HCT116 (cell line): ENCODE data around the gene COL1A1. TPM values are rescaled to one million over a fixed set of nuclear protein-coding genes. Genes with fewer than 3 reads are reported as not detected.

Source experiments
- ATAC-seq: fragments of 200-7000 bp; cut with Tn5 transposase; 2 replicates; pipeline ENCODE4 v1.9.1; 2020; ENCODE audit warnings: mild to moderate bottlenecking, moderate library complexity
- BruUV-seq: library from RNA; stranded (reverse); fragments of 400-500 nt; replicated peaks from 2 replicates; lab custom pipeline; 2021; lab: Mats Ljungman, UMichigan
- CTCF ChIA-PET: fragments of 300-600 bp; sonication (Branson Sonifier 250); formaldehyde crosslinking; loops from one replicate; lab custom pipeline; 2021; ENCODE audit warnings: antibody characterized with exemption; lab: Charles Lee
- POLR2A ChIA-PET: fragments of 300-600, 350-600 bp; sonication (Branson Sonifier 250); formaldehyde crosslinking; loops from one replicate; lab custom pipeline; 2021; ENCODE audit warnings: antibody characterized with exemption; lab: Charles Lee
- RAD21 ChIA-PET, 2 experiments: fragments of 300-600 bp; sonication (Branson Sonifier 250); formaldehyde crosslinking; loops; one replicate each; lab custom pipeline; 2023; ENCODE audit warnings: low total read pairs in 2 of 2; ENCODE audit not compliant: uncharacterized antibody in 2 of 2, unreplicated experiment in 2 of 2, low non-redundant PET in 1 of 2; lab: Charles Lee
- DNase-seq: peaks from one replicate; pipeline ENCODE4 v3.0.0-alpha.2; 2010; ENCODE audit warnings: low read depth, low spot score
- H2AFZ ChIP-seq: fragments of 200-600 bp; shearing (Covaris generic), sonication (generic); 2 replicates; pipeline ENCODE4 v1.6.1; 2017; ENCODE audit warnings: low read depth, mixed run types, mixed read lengths, antibody characterized with exemption, low read length; ENCODE audit not compliant: poor library complexity, severe bottlenecking
- H3K27ac ChIP-seq: 2 replicates; pipeline ENCODE4 v1.5.1; 2012; ENCODE audit warnings: low read depth, low read length
- H3K27me3 ChIP-seq: fragments of 200-600 bp; sonication (generic); 2 replicates; pipeline ENCODE4 v1.6.1; 2016; ENCODE audit warnings: mixed run types, low read length, mixed read lengths; ENCODE audit not compliant: insufficient read depth
- H3K36me3 ChIP-seq, 2 experiments: fragments of 200-500 bp in 1 of 2; fragments of 200-600 bp in 1 of 2; sonication (Bioruptor generic) in 1 of 2; sonication (generic) in 1 of 2; 2 replicates each; pipeline versions ENCODE4 v1.5.1 to v1.6.1; 2014 to 2016; ENCODE audit warnings: low read length in 2 of 2, inconsistent platforms in 1 of 2, mixed read lengths in 1 of 2, mixed run types in 1 of 2; ENCODE audit not compliant: insufficient read depth in 2 of 2, control insufficient read depth in 1 of 2
- H3K4me1 ChIP-seq, 2 experiments: fragments of 200-600 bp in 1 of 2; sonication (generic) in 1 of 2; 2 replicates each; pipeline versions ENCODE4 v1.5.1 to v1.6.1; 2012 to 2017; ENCODE audit warnings: low read length in 2 of 2, inconsistent platforms in 1 of 2, mild to moderate bottlenecking in 1 of 2, mixed read lengths in 1 of 2, mixed run types in 1 of 2, moderate library complexity in 1 of 2; ENCODE audit not compliant: insufficient read depth in 2 of 2, control insufficient read depth in 1 of 2
- H3K4me2 ChIP-seq: fragments of 200-600 bp; sonication (generic); 2 replicates; pipeline ENCODE4 v1.6.1; 2017; ENCODE audit warnings: mixed run types, low read length, mixed read lengths
- H3K4me3 ChIP-seq, 2 experiments: fragments of 200-600 bp in 1 of 2; sonication (generic) in 1 of 2; replicated peaks in 1 of 2; 2 replicates each; pipeline ENCODE4 v1.5.1; 2011 to 2016; ENCODE audit warnings: low read length in 2 of 2, control low read depth in 1 of 2, low read depth in 1 of 2, mild to moderate bottlenecking in 1 of 2, mixed read lengths in 1 of 2, mixed run types in 1 of 2
- H3K79me2 ChIP-seq: fragments of 200-600 bp; sonication (generic); 2 replicates; pipeline ENCODE4 v1.6.1; 2017; ENCODE audit warnings: mild to moderate bottlenecking, mixed run types, low read length, moderate library complexity, mixed read lengths; ENCODE audit not compliant: insufficient read depth
- H3K9ac ChIP-seq: fragments of 200-600 bp; sonication (generic); 2 replicates; pipeline ENCODE4 v1.6.1; 2016; ENCODE audit warnings: low read length, mixed read lengths
- H3K9me2 ChIP-seq: fragments of 200-600 bp; sonication (generic), shearing (Covaris generic); 2 replicates; pipeline ENCODE4 v1.6.1; 2017; ENCODE audit warnings: mixed run types, mild to moderate bottlenecking, moderate library complexity; ENCODE audit not compliant: insufficient read depth
- H3K9me3 ChIP-seq, 2 experiments: fragments of 200-500 bp in 1 of 2; fragments of 200-600 bp in 1 of 2; sonication (Bioruptor generic) in 1 of 2; sonication (generic) in 1 of 2; 2 replicates each; pipeline ENCODE4 v1.6.1; 2014 to 2017; ENCODE audit warnings: low read length in 2 of 2, mixed read lengths in 2 of 2, inconsistent platforms in 1 of 2, low read depth in 1 of 2, mild to moderate bottlenecking in 1 of 2, mixed run types in 1 of 2, moderate library complexity in 1 of 2; ENCODE audit not compliant: control insufficient read depth in 1 of 2, insufficient read depth in 1 of 2
- H4K20me1 ChIP-seq: fragments of 200-600 bp; sonication (generic), shearing (Covaris generic); 2 replicates; pipeline ENCODE4 v1.6.1; 2017; ENCODE audit warnings: mixed run types, mild to moderate bottlenecking, moderate library complexity; ENCODE audit not compliant: insufficient read depth
- EGR1 ChIP-seq: IDR thresholded peaks from 2 replicates; pipeline ENCODE4 v1.6.1; 2012; ENCODE audit warnings: low read depth
- ELF1 ChIP-seq: IDR thresholded peaks from 2 replicates; pipeline ENCODE4 v1.6.1; 2012; ENCODE audit warnings: low read depth, borderline replicate concordance
- FOSL1 ChIP-seq: IDR thresholded peaks from 2 replicates; pipeline ENCODE4 v1.6.1; 2012; ENCODE audit warnings: low read depth
- JUND ChIP-seq: IDR thresholded peaks from 2 replicates; pipeline ENCODE4 v1.6.1; 2012
- MAX ChIP-seq: IDR thresholded peaks from 2 replicates; pipeline ENCODE4 v1.6.1; 2012
- REST ChIP-seq: IDR thresholded peaks from 2 replicates; pipeline ENCODE4 v1.6.1; 2012; ENCODE audit warnings: low read depth
- SIN3A ChIP-seq: IDR thresholded peaks from 2 replicates; pipeline ENCODE4 v1.6.1; 2012; ENCODE audit warnings: low read depth
- SP1 ChIP-seq: IDR thresholded peaks from 2 replicates; pipeline ENCODE4 v1.6.1; 2012; ENCODE audit warnings: low read depth
- SRF ChIP-seq: IDR thresholded peaks from 2 replicates; pipeline ENCODE4 v1.6.1; 2012; ENCODE audit warnings: low read depth
- YY1 ChIP-seq: IDR thresholded peaks from 2 replicates; pipeline ENCODE4 v1.6.1; 2011; ENCODE audit warnings: low read length, low read depth, moderate library complexity, mild to moderate bottlenecking; ENCODE audit not compliant: insufficient replicate concordance; ENCODE audit errors: extremely low read depth
- ZBTB33 ChIP-seq: IDR thresholded peaks from 2 replicates; pipeline ENCODE4 v1.6.1; 2011; ENCODE audit warnings: mild to moderate bottlenecking, low read length, moderate library complexity; ENCODE audit not compliant: insufficient replicate concordance; ENCODE audit errors: extremely low read depth
- intact Hi-C: fragments of 100-400 bp; cut with micrococcal nuclease; formaldehyde crosslinking; loops from 2 replicates; pipeline ENCODE4 v1.10.0; 2022
- total RNA-seq: library from RNA; stranded (reverse); gene quantifications from one replicate; pipeline ENCODE4 v1.2.1, GENCODE V29; 2021; ENCODE audit not compliant: unreplicated experiment

The COL1A1 gene
- total RNA-seq, 1 experiment from 2014 or later: 33.6 TPM

GRCh38 chr17:50165066-50165465, 36.4 kb downstream of the COL1A1 start:
- H2AFZ ChIP-seq: no peak overlapping the region
- H3K9me2 ChIP-seq: no peaks in the 10 kb centered on the region
- H3K9me3 ChIP-seq: no peaks in the 10 kb centered on the region
- DNase-seq (no peak), ATAC-seq (no peak)
- H3K4me2 ChIP-seq: no peak overlapping the region
- no peaks in the 10 kb centered on the region for H4K20me1 ChIP-seq
- intact Hi-C loops: no loop called here
- BruUV-seq: no TSS peak
- no peaks in the 10 kb centered on the region for H3K27me3 ChIP-seq
- TF ChIP-seq ZBTB33: no peak
- no peak for TF ChIP-seq EGR1
- TF ChIP-seq ELF1: no peak
- H3K9ac ChIP-seq: no peak overlapping the region
- ChIA-PET CTCF (interaction anchor here (1.0 to 2.5 kb wide), 7 partner anchors 9 to 71 kb away, joined by 3 to 9 read pairs (median 5); partner anchors contain the start of gene PDK2), POLR2A (interaction anchor here (1.1 kb wide), 1 partner anchor 13 kb away, joined by 3 read pairs; no protein-coding TSS in a partner anchor), RAD21 (interaction anchor here in 1 of 2 experiments (1.3 kb wide), 1 partner anchor 35 kb away, joined by 7 read pairs; no protein-coding TSS in a partner anchor)
- no peak overlapping the region for H3K4me3 ChIP-seq
- peaks cover 20 to 50% of the 10 kb centered on the region in 2 experiments for H3K4me1 ChIP-seq
- H3K27ac ChIP-seq: no peak overlapping the region
- H3K79me2 ChIP-seq: no peaks in the 10 kb centered on the region
- H3K36me3 ChIP-seq: no peaks in the 10 kb centered on the region

GRCh38 chr17:50164697-50164988, 36.8 kb downstream of the COL1A1 start:
- Histone ChIP-seq H3K27ac (no peak overlapping the region; the same call in 1 of the 2 replicates), H3K79me2 (no peaks in the 10 kb centered on the region), H3K9me3 (no peaks in the 10 kb centered on the region), H3K4me2 (no peak overlapping the region), H4K20me1 (no peaks in the 10 kb centered on the region), H3K27me3 (no peaks in the 10 kb centered on the region), H2AFZ (no peak overlapping the region), H3K4me1 (peaks cover 20 to 49% of the 10 kb centered on the region in 2 experiments), H3K9me2 (no peaks in the 10 kb centered on the region), H3K4me3 (no peak overlapping the region), H3K9ac (no peak overlapping the region), H3K36me3 (no peaks in the 10 kb centered on the region)
- DNase-seq (no peak), ATAC-seq (no peak)
- no TSS peak for BruUV-seq
- RAD21 ChIA-PET: interaction anchor here in 1 of 2 experiments (1.3 kb wide), 1 partner anchor 35 kb away, joined by 7 read pairs; no protein-coding TSS in a partner anchor
- POLR2A ChIA-PET: no interaction called here
- intact Hi-C loops: no loop called here
- CTCF ChIA-PET: interaction anchor here (1.9 to 2.5 kb wide), 3 partner anchors 14 to 35 kb away, joined by 4 to 9 read pairs (median 7); no protein-coding TSS in a partner anchor
- TF ChIP-seq YY1 (no peak), SRF (no peak), JUND (no peak), SIN3A (no peak), MAX (no peak), FOSL1 (no peak), ELF1 (no peak), ZBTB33 (no peak), SP1 (no peak), REST (no peak)
